ENCODE measurements around the gene TXNDC5. TPM values are rescaled to one million over a fixed set of nuclear protein-coding genes. Genes with fewer than 3 reads are reported as not detected.

Gene TXNDC5
- total and polyA plus RNA-seq, 2 of the 13 experiments (the other 11 are each of a cell fraction or from before 2014, with no cell fraction given) = 287 to 578 TPM

DNA sequence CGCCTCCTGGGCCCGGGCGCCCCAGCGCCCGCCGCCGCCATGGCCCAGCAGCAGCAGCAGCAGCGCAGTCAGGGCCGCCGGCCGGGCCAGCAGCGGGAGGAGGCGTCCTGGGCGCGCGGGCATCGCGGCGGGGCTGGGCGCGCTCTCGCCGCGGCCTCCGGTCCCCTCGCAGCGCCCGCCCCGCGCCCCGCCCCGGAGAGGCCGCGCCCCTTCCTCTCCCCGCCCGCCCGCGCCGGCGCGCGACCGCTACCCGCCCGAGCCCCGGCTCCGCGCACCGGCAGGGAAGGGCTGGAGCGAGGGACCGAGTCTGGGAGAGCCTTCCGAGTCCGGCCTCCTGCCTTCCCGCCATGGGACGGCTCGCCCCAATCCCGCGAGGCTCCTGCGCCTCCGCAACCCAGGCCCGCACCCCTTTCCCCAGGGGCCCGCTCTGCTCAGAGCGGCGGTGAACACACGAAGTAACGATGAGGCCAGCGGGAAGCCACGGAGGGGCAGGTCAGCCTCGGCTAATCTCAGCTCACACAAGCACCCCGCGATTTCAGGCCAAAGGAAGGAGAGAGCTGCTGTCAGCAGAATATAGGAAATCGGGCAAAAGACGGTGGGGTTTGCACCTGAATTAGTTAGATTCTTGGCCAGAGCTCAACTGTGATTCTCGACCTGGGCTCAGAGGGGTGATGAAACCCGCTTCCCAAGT, at the start of gene TXNDC5 (continued):
- TF ChIP-seq CHD4 (IDR thresholded peaks at IDR 0.05; ENCODE audit: borderline replicate concordance, low read length) (no peak), MEIS2 (CRISPR knock-in tag; IDR thresholded peaks at IDR 0.05) (no peak), PLRG1 (conservative IDR thresholded peaks at IDR 0.05) (no peak), NKX3-1 (CRISPR knock-in tag; IDR thresholded peaks at IDR 0.05) (no peak), MAFF (IDR thresholded peaks at IDR 0.05; ENCODE audit: low read depth, low read length) (no peak), ZC3H13 (CRISPR knock-in tag; IDR thresholded peaks at IDR 0.05) (no peak; the same call in none of the 2 replicates), ZNF567 (CRISPR knock-in tag; IDR thresholded peaks at IDR 0.05; ENCODE audit: borderline replicate concordance) (no peak), ZIK1 (CRISPR knock-in tag; IDR thresholded peaks at IDR 0.05; ENCODE audit: borderline replicate concordance, low read depth) (peak; percentile 64; the same call in 1 of the 2 replicates), POLR2AphosphoS2 (IDR thresholded peaks at IDR 0.05; ENCODE audit: low read depth, low read length) (no peak), TERF1 (CRISPR knock-in tag; IDR thresholded peaks at IDR 0.05) (no peak), HOXA9 (CRISPR knock-in tag; IDR thresholded peaks at IDR 0.05; ENCODE audit: borderline replicate concordance) (no peak), NFIC (IDR thresholded peaks at IDR 0.05; ENCODE audit: low read length) (no peak), KMT2A (CRISPR knock-in tag; IDR thresholded peaks at IDR 0.05) (peak; percentile 54; the same call in 1 of the 2 replicates), GTF2F1 (IDR thresholded peaks at IDR 0.05; ENCODE audit: low read length) (no peak), GABPB1 (CRISPR knock-in tag; IDR thresholded peaks at IDR 0.05) (peak; percentile 78), ETV6 (CRISPR knock-in tag; conservative IDR thresholded peaks at IDR 0.05) (peak; percentile 62; the same call in 1 of the 2 replicates), ATF7-NPFF (CRISPR knock-in tag; IDR thresholded peaks at IDR 0.05; ENCODE audit: low read depth) (no peak), HNF1A (IDR thresholded peaks at IDR 0.05; ENCODE audit: low read depth) (no peak), HNF1A (CRISPR knock-in tag; IDR thresholded peaks at IDR 0.05; ENCODE audit: borderline replicate concordance) (no peak), ADNP (CRISPR knock-in tag; IDR thresholded peaks at IDR 0.05) (no peak)
- TF ChIP-seq, protein P1, sequence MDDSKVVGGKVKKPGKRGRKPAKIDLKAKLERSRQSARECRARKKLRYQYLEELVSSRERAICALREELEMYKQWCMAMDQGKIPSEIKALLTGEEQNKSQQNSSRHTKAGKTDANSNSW (CRISPR knock-in tag; IDR thresholded peaks at IDR 0.05; ENCODE audit: borderline replicate concordance) = no peak
- TF ChIP-seq, protein P2, sequence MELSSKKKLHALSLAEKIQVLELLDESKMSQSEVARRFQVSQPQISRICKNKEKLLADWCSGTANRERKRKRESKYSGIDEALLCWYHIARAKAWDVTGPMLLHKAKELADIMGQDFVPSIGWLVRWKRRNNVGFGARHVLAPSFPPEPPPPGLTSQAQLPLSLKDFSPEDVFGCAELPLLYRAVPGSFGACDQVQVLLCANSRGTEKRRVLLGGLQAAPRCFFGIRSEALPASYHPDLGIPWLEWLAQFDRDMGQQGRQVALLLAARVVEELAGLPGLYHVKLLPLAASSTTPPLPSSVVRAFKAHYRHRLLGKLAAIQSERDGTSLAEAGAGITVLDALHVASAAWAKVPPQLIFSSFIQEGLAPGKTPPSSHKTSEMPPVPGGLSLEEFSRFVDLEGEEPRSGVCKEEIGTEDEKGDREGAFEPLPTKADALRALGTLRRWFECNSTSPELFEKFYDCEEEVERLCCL (CRISPR knock-in tag; IDR thresholded peaks at IDR 0.05; ENCODE audit: borderline replicate concordance) = no peak
- TF ChIP-seq, protein P3, sequence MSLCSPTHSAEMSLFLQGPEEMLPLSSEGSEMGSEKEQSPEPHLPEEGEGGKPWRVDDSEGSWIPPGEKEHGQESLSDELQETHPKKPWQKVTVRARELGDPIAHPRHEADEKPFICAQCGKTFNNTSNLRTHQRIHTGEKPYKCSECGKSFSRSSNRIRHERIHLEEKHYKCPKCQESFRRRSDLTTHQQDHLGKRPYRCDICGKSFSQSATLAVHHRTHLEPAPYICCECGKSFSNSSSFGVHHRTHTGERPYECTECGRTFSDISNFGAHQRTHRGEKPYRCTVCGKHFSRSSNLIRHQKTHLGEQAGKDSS (CRISPR knock-in tag; IDR thresholded peaks at IDR 0.05; ENCODE audit: borderline replicate concordance, low read depth) = 0 out of 2 replicates have a peak, but pooled peaks have one; percentile 8

Measured in HepG2 (cell line).